K562 (cell line): ENCODE results near the gene ICAM1. TPM values are rescaled to one million over a fixed set of nuclear protein-coding genes. Genes with fewer than 3 reads are reported as not detected.

Experiments used
- ATF1 ChIP-seq, 2 experiments: fragments of 450-650 bp in 1 of 2; IDR thresholded peaks; 2 replicates each; pipeline ENCODE4 v1.6.1; 2016; ENCODE audit warnings: missing compliant biosample characterization in 1 of 2, missing genetic modification characterization in 1 of 2
- FIP1L1 ChIP-seq: fragments of 200-400 bp; formaldehyde crosslinking; IDR thresholded peaks from 2 replicates; pipeline ENCODE4 v1.6.1; 2018; ENCODE audit warnings: mild to moderate bottlenecking, low read depth, low read length; ENCODE audit not compliant: poor library complexity, severe bottlenecking
- FOXJ2 ChIP-seq: fragments of 200-800 bp; sonication (Bioruptor generic); IDR thresholded peaks from 2 replicates; pipeline ENCODE4 v1.6.1; 2016; ENCODE audit warnings: missing genetic modification characterization, missing compliant biosample characterization
- FOXM1 ChIP-seq, 2 experiments: fragments of 450-650 bp in 1 of 2; sonication (generic) in 1 of 2; formaldehyde crosslinking in 1 of 2; IDR thresholded peaks; 2 replicates each; pipeline versions ENCODE4 v1.6.1 to v1.9.0; 2017 to 2022; ENCODE audit warnings: low read depth in 2 of 2, mild to moderate bottlenecking in 2 of 2, missing genetic modification reagents in 1 of 2, moderate library complexity in 1 of 2
- GABPA ChIP-seq: fragments of 200-800 bp; sonication (Bioruptor generic); conservative IDR thresholded peaks from 2 replicates; pipeline ENCODE4 v1.6.1; 2016; ENCODE audit warnings: low read depth, missing genetic modification characterization, missing compliant biosample characterization
- HDAC2 ChIP-seq: fragments of 450-650 bp; IDR thresholded peaks from 2 replicates; pipeline ENCODE4 v1.6.1; 2016; ENCODE audit warnings: mild to moderate bottlenecking
- HINFP ChIP-seq: fragments of 450-650 bp; conservative IDR thresholded peaks from 2 replicates; pipeline ENCODE4 v1.6.1; 2016; ENCODE audit warnings: missing genetic modification characterization, low read depth, mild to moderate bottlenecking, control low read depth, missing compliant biosample characterization
- LCOR ChIP-seq: sonication (generic); formaldehyde crosslinking; IDR thresholded peaks from 2 replicates; pipeline ENCODE4 v1.8.0; 2022; ENCODE audit warnings: mild to moderate bottlenecking, missing genetic modification reagents
- MAZ ChIP-seq, 2 experiments: fragments of 450-650 bp in 1 of 2; sonication (generic) in 1 of 2; formaldehyde crosslinking; IDR thresholded peaks in 1 of 2; conservative IDR thresholded peaks in 1 of 2; 2 replicates each; pipeline versions ENCODE4 v1.4.0 to v1.5.0; 2020; ENCODE audit warnings: mild to moderate bottlenecking in 1 of 2, missing genetic modification reagents in 1 of 2
- MEF2D ChIP-seq: conservative IDR thresholded peaks from 2 replicates; pipeline ENCODE4 v1.6.1; 2016; ENCODE audit warnings: low read depth, missing genetic modification characterization, missing compliant biosample characterization
- RAD51 ChIP-seq: fragments of 450-650 bp; IDR thresholded peaks from 2 replicates; pipeline ENCODE4 v1.7.1; 2016; ENCODE audit warnings: low read depth, mild to moderate bottlenecking, borderline replicate concordance
- RNF219 ChIP-seq: fragments of 250-450 bp; sonication (Bioruptor Pico); IDR thresholded peaks from 2 replicates; pipeline ENCODE4 v1.5.0; 2022; ENCODE audit warnings: mild to moderate bottlenecking
- ZBED1 ChIP-seq: IDR thresholded peaks from 2 replicates; pipeline ENCODE4 v1.6.1; 2014
- ZBTB9 ChIP-seq: fragments of 450-650 bp; formaldehyde crosslinking; IDR thresholded peaks from 2 replicates; pipeline ENCODE4 v1.4.0; 2020; ENCODE audit warnings: mild to moderate bottlenecking, moderate library complexity
- ZNF146 ChIP-seq: IDR thresholded peaks from one replicate; pipeline ENCODE4 v1.6.1; 2018; ENCODE audit warnings: missing compliant biosample characterization; ENCODE audit not compliant: unreplicated experiment
- polyA plus RNA-seq, 8 experiments: library from polyadenylated mRNA; depleted of rRNA in 4 of 8; stranded (reverse) in 5 of 8; unstranded in 3 of 8; fragments of >200 nt; fragmentation: Nextera tagmentation in 2 of 8; fragmentation: Illumina TruSeq in 1 of 8; extraction: Ambion mirVana in 2 of 8; extraction: Trizol in 1 of 8; gene quantifications; 2 replicates each; pipeline versions ENCODE4 v1.2.1 to v1.2.3, GENCODE V29; 2011 to 2014; ENCODE audit warnings: inconsistent platforms in 1 of 8, missing spikeins in 1 of 8
- total RNA-seq, 7 experiments: library from RNA; depleted of rRNA in 6 of 7; stranded (reverse); fragments of >200 nt in 6 of 7; fragmentation: Illumina TruSeq in 2 of 7; extraction: Trizol in 2 of 7; gene quantifications; 2 replicates each; pipeline versions ENCODE4 v1.2.1 to v1.2.3, GENCODE V29; 2011 to 2021; ENCODE audit warnings: low replicate concordance in 1 of 7
- TF ChIP-seq, protein P1 (sequence below): conservative IDR thresholded peaks from 2 replicates; pipeline ENCODE4 v1.6.1; 2011; ENCODE audit warnings: low read depth, mild to moderate bottlenecking, low read length; ENCODE audit not compliant: control insufficient read depth
- TF ChIP-seq, protein P2 (sequence below): fragments of 450-650 bp; formaldehyde crosslinking; IDR thresholded peaks from 2 replicates; pipeline ENCODE4 v1.4.0; 2020; ENCODE audit warnings: mild to moderate bottlenecking, moderate library complexity

Gene ICAM1
- total and polyA plus RNA-seq, 9 of the 15 experiments (the other 6 are each of a cell fraction or from before 2014, with no cell fraction given) = 2.3 to 24.4 (median 13.4) TPM

DNA sequence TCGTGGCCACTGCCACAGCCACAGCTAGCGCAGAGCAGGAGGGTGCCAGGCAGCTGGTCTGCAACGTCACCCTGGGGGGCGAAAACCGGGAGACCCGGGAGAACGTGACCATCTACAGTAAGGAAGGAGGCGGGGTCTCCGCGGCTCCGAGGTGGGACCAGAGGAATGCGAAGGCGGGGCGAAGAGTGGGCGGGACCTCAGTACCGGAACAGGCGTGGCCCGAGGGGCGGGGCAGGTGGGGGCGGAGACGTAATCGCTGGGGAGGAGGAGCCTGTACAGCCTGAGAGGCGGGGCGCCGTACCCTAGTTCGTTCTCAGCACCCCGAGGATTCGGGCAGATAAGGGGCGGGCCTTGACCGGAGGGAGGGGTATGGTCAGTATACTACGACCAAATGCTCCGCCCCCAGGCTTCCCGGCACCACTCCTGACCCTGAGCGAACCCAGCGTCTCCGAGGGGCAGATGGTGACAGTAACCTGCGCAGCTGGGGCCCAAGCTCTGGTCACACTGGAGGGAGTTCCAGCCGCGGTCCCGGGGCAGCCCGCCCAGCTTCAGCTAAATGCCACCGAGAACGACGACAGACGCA lies 21.4 kb downstream of the ICAM1 start (continued):
- TF ChIP-seq ZBTB9 (CRISPR knock-in tag) = 0 out of 2 replicates have a peak, but pooled peaks have one; percentile 70
- no peak for TF ChIP-seq HDAC2
- TF ChIP-seq ZNF146 = no peak
- no peak for TF ChIP-seq FOXJ2 (tag)
- TF ChIP-seq, protein P1, sequence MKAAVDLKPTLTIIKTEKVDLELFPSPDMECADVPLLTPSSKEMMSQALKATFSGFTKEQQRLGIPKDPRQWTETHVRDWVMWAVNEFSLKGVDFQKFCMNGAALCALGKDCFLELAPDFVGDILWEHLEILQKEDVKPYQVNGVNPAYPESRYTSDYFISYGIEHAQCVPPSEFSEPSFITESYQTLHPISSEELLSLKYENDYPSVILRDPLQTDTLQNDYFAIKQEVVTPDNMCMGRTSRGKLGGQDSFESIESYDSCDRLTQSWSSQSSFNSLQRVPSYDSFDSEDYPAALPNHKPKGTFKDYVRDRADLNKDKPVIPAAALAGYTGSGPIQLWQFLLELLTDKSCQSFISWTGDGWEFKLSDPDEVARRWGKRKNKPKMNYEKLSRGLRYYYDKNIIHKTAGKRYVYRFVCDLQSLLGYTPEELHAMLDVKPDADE = no peak
- no peak for TF ChIP-seq ATF1 (CRISPR knock-in tag; IDR thresholded peaks at IDR 0.05)
- no peak for TF ChIP-seq ATF1 (tag; IDR thresholded peaks at IDR 0.05)
- TF ChIP-seq MAZ (CRISPR knock-in tag; conservative IDR thresholded peaks at IDR 0.05 in 1 of 2, IDR thresholded peaks at IDR 0.05 in 1 of 2) = peak; percentile 54 to 89; a peak in 3 of 4 replicates
- peak; percentile 79 for TF ChIP-seq GABPA
- no peak for TF ChIP-seq HINFP (tag)
- TF ChIP-seq FOXM1 (IDR thresholded peaks at IDR 0.05; ENCODE audit: low read depth) = no peak
- no peak for TF ChIP-seq FOXM1 (CRISPR knock-in tag; IDR thresholded peaks at IDR 0.05; ENCODE audit: low read depth)
- TF ChIP-seq, protein P2, sequence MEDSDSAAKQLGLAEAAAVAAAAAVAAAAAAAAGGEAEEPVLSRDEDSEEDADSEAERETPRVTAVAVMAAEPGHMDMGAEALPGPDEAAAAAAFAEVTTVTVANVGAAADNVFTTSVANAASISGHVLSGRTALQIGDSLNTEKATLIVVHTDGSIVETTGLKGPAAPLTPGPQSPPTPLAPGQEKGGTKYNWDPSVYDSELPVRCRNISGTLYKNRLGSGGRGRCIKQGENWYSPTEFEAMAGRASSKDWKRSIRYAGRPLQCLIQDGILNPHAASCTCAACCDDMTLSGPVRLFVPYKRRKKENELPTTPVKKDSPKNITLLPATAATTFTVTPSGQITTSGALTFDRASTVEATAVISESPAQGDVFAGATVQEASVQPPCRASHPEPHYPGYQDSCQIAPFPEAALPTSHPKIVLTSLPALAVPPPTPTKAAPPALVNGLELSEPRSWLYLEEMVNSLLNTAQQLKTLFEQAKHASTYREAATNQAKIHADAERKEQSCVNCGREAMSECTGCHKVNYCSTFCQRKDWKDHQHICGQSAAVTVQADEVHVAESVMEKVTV (CRISPR knock-in tag) = no peak
- TF ChIP-seq ZBED1 = no peak
- no peak for TF ChIP-seq MEF2D (tag)
- no peak for TF ChIP-seq RAD51
- no peak for TF ChIP-seq FIP1L1
- TF ChIP-seq RNF219 (CRISPR knock-in tag) = no peak
- TF ChIP-seq LCOR (CRISPR knock-in tag) = no peak
